AG09319 (cell line): ENCODE data around the gene HMX2.

Experiments used
- DNase-seq: peaks from one replicate; pipeline ENCODE4 v3.0.0-alpha.2; 2010; ENCODE audit warnings: low read depth; ENCODE audit errors: extremely low read depth
- CTCF ChIP-seq: IDR thresholded peaks from 2 replicates; pipeline ENCODE4 v1.5.1; 2011; ENCODE audit warnings: low read depth, mild to moderate bottlenecking, inconsistent platforms, low read length, moderate library complexity

HMX2 gene

DNA sequence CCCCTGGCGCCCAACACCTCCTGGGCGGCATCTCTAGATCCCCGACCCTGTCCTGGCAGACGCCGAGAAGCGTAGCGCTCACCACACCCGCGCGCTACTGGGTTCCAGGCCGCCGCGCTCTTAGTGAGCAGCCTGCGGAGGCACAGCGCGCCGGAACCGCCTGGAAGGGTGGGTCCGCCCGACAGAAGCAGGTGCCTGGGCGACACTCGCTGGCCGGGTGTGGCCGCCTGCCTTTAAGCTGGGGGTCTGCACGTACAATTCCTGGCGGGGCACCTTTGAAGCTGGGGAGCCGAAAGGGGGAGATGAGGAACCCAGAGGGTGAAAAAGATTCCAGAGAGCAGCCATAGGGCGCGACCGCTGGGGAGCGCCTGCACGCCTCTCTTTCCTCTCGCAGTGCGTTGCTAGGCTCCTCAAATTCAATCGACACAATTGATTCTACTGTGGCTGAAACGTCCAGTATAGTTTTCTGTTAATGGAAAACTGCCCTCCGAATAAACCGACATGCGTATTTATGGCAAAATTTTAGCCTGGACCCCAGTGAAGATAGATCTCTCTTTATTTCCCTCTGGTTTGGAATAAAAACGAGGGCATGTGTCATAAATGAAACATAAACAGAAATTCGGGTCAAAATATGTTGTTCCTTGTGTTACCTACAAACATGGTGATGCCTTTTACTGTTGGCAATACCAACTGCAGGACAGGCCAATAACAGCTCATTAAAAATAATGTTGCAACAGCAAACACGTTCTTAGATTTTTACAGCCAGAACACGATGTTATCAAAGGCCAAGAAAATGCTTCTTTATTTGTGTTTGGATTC lies 7.6 kb upstream of the HMX2 start:
- no peak for TF ChIP-seq CTCF
- no peak for DNase-seq

GRCh38 chr10:123140983-123141390 lies 6.9 kb upstream of the HMX2 start:
- DNase-seq = no peak
- no peak for TF ChIP-seq CTCF

DNA sequence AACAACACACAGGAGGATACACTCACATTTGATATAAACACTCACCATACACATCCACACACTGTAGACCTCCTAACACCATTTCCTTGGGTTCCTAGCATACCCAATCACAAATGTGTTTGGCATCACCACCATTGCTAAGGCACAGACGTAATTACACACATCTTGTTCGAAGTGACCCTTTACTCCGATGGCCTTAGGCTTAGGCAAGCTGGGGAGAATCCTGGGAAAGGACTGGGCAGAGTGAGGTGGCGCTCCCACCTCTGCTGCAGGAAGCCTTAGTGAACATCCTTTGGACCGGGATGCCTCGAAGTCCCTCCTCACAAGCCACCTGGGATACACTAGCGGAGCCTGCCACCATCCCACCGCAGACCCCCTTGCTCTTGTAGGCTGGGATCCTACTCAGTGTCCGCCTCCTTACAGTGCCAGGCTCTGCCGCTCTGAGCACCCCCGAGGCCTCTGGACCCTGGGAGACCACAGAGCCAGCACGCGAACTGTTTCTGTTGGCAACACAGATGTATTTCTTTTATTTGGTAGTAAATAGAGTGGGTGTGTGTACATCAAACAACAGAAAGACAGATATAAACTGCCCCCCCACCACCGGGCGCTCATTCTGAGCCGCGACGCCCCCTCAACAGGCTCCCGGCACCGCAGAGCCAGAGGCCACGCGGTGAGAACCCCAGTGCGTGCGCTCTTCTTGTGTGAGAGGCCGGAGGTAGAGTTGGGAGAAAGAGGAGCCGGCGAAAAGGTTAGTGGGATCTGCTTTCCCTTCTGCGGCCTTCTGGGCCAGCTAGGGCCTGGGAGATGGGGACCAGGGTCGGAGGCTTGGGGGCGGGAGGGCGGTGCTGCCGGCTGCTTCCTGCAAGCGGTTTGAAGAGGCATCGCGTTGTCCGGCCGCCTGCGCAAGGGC lies 5.9 kb upstream of the HMX2 start:
- TF ChIP-seq CTCF = no peak
- no peak for DNase-seq

- no peak for TF ChIP-seq CTCF
- DNase-seq = no peak
Observed at GRCh38 chr10:123142701-123143161, 5.2 kb upstream of the HMX2 start.

GRCh38 chr10:123143162-123143824 lies 4.6 kb upstream of the HMX2 start:
- TF ChIP-seq CTCF = no peak
- DNase-seq = no peak

- no peak for TF ChIP-seq CTCF
- no peak for DNase-seq
Observed at GRCh38 chr10:123143825-123144168, 4.1 kb upstream of the HMX2 start.
